ENCODE measurements around the gene ZNF865. TPM values are rescaled to one million over a fixed set of nuclear protein-coding genes. Genes with fewer than 3 reads are reported as not detected.

Gene ZNF865
- total and polyA plus RNA-seq, 10 of the 15 experiments (the other 5 are each of a cell fraction or from before 2014, with no cell fraction given) = 0.02 to 18.3 (median 0.90) TPM

DNA sequence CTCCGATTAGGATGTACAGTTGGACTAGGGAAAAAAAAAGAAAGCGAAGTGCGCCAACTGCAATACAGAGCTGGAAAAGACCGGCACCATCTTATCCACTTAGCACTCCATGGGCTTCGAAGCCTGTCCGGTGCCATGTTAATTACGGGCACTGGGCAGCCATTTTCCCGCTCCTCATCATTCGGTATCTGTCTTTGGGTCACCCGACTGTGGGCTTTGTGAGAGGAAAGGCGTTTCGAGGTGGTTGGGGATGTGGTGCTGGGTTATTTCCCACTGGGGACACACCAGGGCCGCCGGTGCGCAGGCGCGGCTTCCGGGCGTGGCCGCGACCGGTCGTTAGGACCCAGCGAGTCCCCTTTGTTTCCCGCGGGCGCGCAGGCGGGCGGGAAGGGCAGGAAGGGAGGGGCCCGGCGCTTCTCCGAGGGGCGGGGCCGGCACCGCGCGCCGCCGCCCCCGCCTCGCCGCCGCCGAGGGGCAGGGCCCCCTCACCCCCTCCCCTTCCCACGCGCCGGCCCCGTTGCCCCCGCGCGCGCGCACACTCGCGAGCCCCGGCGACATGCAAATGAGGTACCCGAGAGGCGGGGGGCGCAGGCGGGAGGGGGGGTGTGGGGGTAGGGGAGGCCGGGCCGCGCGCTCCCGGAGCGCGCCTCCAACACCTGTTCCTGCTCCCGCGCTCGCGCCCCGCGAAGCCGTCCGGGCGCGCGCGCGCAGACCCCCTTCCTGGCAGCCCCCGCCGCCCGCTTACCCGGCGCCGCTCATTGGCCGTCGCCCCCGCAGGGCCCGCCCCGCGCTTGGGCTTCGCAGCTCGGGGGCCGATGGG is 5.4 kb upstream of the ZNF865 start, which contains the start of gene ZNF524 (continued):
- peak; percentile 62 for TF ChIP-seq TAF1 (IDR thresholded peaks at IDR 0.05; ENCODE audit: borderline replicate concordance, low read depth, low read length)
- TF ChIP-seq BHLHE40 (IDR thresholded peaks at IDR 0.05; ENCODE audit: borderline replicate concordance in 1 of 2, low read depth in 2 of 2, low read length in 1 of 2) = peak in 1 of 2 experiments; percentile 77; a peak in 2 of 4 replicates
- TF ChIP-seq FOS (IDR thresholded peaks at IDR 0.05; ENCODE audit: borderline replicate concordance, extremely low read depth, insufficient read length) = no peak
- peak; percentile 77 for TF ChIP-seq IKZF1 (conservative IDR thresholded peaks at IDR 0.05)
- TF ChIP-seq EP300 (IDR thresholded peaks at IDR 0.05; ENCODE audit: borderline replicate concordance in 1 of 2, control insufficient read depth in 1 of 2, low read depth in 2 of 2, low read length in 2 of 2) = no peak
- TF ChIP-seq NFYA (IDR thresholded peaks at IDR 0.05; ENCODE audit: borderline replicate concordance, low read depth, low read length) = no peak
- no peak for TF ChIP-seq SREBF2 (IDR thresholded peaks at IDR 0.05; ENCODE audit: low read length)
- no peak for TF ChIP-seq MTA3 (IDR thresholded peaks at IDR 0.05; ENCODE audit: borderline replicate concordance, low read length)
- no peak for TF ChIP-seq SPI1 (IDR thresholded peaks at IDR 0.05; ENCODE audit: borderline replicate concordance, insufficient read depth, low read depth, low read length)
- peak; percentile 63; the same call in 1 of the 2 replicates for TF ChIP-seq GATAD2B (conservative IDR thresholded peaks at IDR 0.05; ENCODE audit: low read depth)
- TF ChIP-seq, protein P1, sequence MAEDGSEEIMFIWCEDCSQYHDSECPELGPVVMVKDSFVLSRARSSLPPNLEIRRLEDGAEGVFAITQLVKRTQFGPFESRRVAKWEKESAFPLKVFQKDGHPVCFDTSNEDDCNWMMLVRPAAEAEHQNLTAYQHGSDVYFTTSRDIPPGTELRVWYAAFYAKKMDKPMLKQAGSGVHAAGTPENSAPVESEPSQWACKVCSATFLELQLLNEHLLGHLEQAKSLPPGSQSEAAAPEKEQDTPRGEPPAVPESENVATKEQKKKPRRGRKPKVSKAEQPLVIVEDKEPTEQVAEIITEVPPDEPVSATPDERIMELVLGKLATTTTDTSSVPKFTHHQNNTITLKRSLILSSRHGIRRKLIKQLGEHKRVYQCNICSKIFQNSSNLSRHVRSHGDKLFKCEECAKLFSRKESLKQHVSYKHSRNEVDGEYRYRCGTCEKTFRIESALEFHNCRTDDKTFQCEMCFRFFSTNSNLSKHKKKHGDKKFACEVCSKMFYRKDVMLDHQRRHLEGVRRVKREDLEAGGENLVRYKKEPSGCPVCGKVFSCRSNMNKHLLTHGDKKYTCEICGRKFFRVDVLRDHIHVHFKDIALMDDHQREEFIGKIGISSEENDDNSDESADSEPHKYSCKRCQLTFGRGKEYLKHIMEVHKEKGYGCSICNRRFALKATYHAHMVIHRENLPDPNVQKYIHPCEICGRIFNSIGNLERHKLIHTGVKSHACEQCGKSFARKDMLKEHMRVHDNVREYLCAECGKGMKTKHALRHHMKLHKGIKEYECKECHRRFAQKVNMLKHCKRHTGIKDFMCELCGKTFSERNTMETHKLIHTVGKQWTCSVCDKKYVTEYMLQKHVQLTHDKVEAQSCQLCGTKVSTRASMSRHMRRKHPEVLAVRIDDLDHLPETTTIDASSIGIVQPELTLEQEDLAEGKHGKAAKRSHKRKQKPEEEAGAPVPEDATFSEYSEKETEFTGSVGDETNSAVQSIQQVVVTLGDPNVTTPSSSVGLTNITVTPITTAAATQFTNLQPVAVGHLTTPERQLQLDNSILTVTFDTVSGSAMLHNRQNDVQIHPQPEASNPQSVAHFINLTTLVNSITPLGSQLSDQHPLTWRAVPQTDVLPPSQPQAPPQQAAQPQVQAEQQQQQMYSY (CRISPR knock-in tag; IDR thresholded peaks at IDR 0.05) = no peak
- TF ChIP-seq RFX5 (IDR thresholded peaks at IDR 0.05; ENCODE audit: low read depth, low read length) = no peak
- no peak for TF ChIP-seq NFIC (IDR thresholded peaks at IDR 0.05; ENCODE audit: low read depth, low read length)
- no peak for TF ChIP-seq ZSCAN29 (IDR thresholded peaks at IDR 0.05)
- TF ChIP-seq CBX3 (IDR thresholded peaks at IDR 0.05; ENCODE audit: borderline replicate concordance, low read depth) = no peak
- TF ChIP-seq CHD2 (IDR thresholded peaks at IDR 0.05; ENCODE audit: borderline replicate concordance, low read depth, low read length) = peak; percentile 46; the same call in 1 of the 2 replicates
- TF ChIP-seq SIX5 (IDR thresholded peaks at IDR 0.05; ENCODE audit: low read depth, low read length, severe bottlenecking) = peak; percentile 50
- peak; percentile 66 for TF ChIP-seq HCFC1 (IDR thresholded peaks at IDR 0.05; ENCODE audit: low read length)
- TF ChIP-seq, protein P2, sequence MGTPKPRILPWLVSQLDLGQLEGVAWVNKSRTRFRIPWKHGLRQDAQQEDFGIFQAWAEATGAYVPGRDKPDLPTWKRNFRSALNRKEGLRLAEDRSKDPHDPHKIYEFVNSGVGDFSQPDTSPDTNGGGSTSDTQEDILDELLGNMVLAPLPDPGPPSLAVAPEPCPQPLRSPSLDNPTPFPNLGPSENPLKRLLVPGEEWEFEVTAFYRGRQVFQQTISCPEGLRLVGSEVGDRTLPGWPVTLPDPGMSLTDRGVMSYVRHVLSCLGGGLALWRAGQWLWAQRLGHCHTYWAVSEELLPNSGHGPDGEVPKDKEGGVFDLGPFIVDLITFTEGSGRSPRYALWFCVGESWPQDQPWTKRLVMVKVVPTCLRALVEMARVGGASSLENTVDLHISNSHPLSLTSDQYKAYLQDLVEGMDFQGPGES (IDR thresholded peaks at IDR 0.05) = no peak
- 0 out of 2 replicates have a peak, but pooled peaks have one; percentile 33 for TF ChIP-seq CBFB (IDR thresholded peaks at IDR 0.05; ENCODE audit: low read depth)
- no peak for TF ChIP-seq TCF7 (IDR thresholded peaks at IDR 0.05; ENCODE audit: borderline replicate concordance)
- no peak; the same call in 1 of the 2 replicates for TF ChIP-seq SMAD5 (IDR thresholded peaks at IDR 0.05; ENCODE audit: low read depth)
- TF ChIP-seq RELA (IDR thresholded peaks at IDR 0.05; ENCODE audit: borderline replicate concordance, partially characterized antibody) = peak; percentile 40
- no peak for TF ChIP-seq ESRRA (IDR thresholded peaks at IDR 0.05; ENCODE audit: low read length)
- 0 out of 2 replicates have a peak, but pooled peaks have one; percentile 45 for TF ChIP-seq SMARCA5 (IDR thresholded peaks at IDR 0.05)
- no peak for TF ChIP-seq HDGF (IDR thresholded peaks at IDR 0.05)
- no peak for TF ChIP-seq ZZZ3 (IDR thresholded peaks at IDR 0.05; ENCODE audit: control insufficient read depth, insufficient read length, low read depth)
- no peak for TF ChIP-seq GABPA (IDR thresholded peaks at IDR 0.05; ENCODE audit: low read depth)
